Tracheal epithelial cell (primary cell): Measurements from ENCODE around the gene ARHGEF12. TPM values are rescaled to one million over a fixed set of nuclear protein-coding genes. Genes with fewer than 3 reads are reported as not detected.

Experiments used
- total RNA-seq: library from RNA; depleted of rRNA; stranded (reverse); fragments of >200 nt; gene quantifications from 2 replicates; pipeline ENCODE4 v1.2.1, GENCODE V29; 2014

Gene ARHGEF12, protein sequence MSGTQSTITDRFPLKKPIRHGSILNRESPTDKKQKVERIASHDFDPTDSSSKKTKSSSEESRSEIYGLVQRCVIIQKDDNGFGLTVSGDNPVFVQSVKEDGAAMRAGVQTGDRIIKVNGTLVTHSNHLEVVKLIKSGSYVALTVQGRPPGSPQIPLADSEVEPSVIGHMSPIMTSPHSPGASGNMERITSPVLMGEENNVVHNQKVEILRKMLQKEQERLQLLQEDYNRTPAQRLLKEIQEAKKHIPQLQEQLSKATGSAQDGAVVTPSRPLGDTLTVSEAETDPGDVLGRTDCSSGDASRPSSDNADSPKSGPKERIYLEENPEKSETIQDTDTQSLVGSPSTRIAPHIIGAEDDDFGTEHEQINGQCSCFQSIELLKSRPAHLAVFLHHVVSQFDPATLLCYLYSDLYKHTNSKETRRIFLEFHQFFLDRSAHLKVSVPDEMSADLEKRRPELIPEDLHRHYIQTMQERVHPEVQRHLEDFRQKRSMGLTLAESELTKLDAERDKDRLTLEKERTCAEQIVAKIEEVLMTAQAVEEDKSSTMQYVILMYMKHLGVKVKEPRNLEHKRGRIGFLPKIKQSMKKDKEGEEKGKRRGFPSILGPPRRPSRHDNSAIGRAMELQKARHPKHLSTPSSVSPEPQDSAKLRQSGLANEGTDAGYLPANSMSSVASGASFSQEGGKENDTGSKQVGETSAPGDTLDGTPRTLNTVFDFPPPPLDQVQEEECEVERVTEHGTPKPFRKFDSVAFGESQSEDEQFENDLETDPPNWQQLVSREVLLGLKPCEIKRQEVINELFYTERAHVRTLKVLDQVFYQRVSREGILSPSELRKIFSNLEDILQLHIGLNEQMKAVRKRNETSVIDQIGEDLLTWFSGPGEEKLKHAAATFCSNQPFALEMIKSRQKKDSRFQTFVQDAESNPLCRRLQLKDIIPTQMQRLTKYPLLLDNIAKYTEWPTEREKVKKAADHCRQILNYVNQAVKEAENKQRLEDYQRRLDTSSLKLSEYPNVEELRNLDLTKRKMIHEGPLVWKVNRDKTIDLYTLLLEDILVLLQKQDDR (N-terminal part only)
- total RNA-seq, result 66.7 and 90.2 TPM in 2 replicates

DNA sequence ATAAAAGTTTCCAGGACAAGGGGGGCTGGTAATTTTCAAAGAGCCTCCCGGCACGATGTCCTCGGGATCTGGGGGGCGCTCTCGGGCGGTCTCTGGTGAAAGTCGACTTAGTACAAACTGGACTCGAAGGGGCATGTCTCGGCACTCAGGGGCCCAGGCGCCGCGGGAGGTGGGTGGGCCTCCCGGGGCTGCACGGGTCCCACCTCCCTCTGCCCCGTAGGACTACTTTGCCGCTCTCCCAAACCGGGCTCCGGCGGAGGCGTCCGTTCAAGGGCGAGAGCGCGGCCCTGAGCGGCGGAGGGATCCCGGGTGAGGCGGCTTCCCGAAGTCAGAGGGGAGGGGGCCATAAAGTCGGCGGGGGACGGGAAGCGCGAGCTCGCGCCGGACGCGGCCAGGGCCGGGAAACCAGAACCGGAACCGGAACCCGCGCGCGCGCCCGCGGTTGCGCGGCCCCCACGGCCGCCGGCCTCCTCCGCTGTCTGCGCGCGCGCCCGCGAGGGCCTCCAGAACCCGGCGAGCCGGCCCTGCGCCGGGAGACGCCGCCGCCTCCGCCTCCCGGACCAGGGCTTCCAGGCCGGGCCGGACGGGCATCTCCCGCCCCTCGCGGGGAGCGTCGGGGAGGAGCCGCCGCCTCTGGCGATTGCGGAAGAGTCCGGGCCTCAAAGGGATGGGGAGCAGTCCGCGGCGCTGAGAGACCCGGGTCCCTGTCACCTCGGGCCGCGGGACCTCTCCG is at the start of gene ARHGEF12:
ARHGEF12 (plus strand) TSS at position 506 of the 733 bp plus-strand sequence. CDS start 831 bp downstream, outside the sequence.

GRCh38 chr11:120324932-120325810 is 11.0 kb upstream of the ARHGEF12 start, which contains the start of gene TLCD5:
TSS of gene TLCD5 (plus strand) at chr11:120325299. CDS start at chr11:120327442, 2,143 bp downstream.

DNA sequence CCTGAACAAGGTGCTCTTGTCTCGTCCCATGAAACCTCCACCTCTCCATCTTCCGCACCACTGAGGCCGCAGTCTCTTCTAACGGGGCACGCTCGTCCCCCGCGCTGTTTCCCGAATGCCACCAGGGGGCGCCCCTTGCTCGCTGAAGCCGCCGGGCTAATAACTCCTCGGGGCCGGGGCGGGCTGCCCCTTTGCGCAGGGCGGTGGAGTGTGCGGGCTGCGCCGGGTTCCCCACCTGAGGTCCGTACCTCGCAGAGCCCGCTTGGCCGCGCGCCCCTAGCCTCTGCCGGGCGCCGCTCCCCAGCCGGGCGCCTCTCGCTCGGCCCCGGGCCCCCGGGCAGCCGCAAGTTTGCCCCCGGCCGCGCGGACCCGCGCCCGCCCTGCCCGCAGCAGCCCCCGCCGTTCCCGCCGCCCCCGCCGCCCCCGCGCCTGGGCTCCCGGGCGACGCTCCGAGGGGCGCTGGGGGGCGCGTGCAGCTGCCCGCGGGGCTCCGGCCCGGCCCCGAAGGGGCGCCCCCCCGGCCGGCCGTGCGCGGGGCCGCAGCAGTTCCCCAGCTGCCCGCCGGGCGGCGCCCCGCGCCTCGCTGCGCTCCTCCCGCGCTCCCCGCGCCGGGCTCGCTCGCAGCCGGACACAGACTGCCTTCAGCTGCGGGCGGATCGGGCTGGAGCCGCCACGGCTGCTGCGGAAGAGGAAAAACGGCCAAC is 175.1 kb downstream of the ARHGEF12 start, which contains the start of gene GRIK4:
GRIK4 (plus strand) TSS at position 633 of the 704 bp plus-strand sequence. CDS start 148,571 bp downstream, outside the sequence.

Other genes with a start within 250 kb of the ARHGEF12 start
- gene TRIM29, start 198.3 kb upstream of the ARHGEF12 start, total RNA-seq, result 488 and 512 TPM in 2 replicates
- gene OAF, start 125.4 kb upstream of the ARHGEF12 start, total RNA-seq, result 14.1 and 35.2 TPM in 2 replicates
- 0.24 TPM in 1 of 2 replicates, not detected in the other for gene POU2F3, start 96.3 kb upstream of the ARHGEF12 start, total RNA-seq
- 0.64 and 2.2 TPM in 2 replicates for gene TLCD5, start 11.1 kb upstream of the ARHGEF12 start, total RNA-seq
- not detected in 2 replicates for gene GRIK4, start 175.3 kb downstream of the ARHGEF12 start, total RNA-seq